Ishikawa (cell line): ENCODE results near the gene KCNB1.

Source experiments
- CEBPB ChIP-seq: IDR thresholded peaks from 2 replicates; pipeline ENCODE4 v1.6.1; 2012
- EGR1 ChIP-seq: IDR thresholded peaks from 2 replicates; pipeline ENCODE4 v1.6.1; 2012
- EP300 ChIP-seq: IDR thresholded peaks from 2 replicates; pipeline ENCODE4 v1.6.1; 2012; ENCODE audit warnings: borderline replicate concordance
- FOXM1 ChIP-seq: IDR thresholded peaks from 2 replicates; pipeline ENCODE4 v1.6.1; 2012; ENCODE audit warnings: low read depth, borderline replicate concordance
- NFIC ChIP-seq: IDR thresholded peaks from 2 replicates; pipeline ENCODE4 v1.6.1; 2012
- RAD21 ChIP-seq: IDR thresholded peaks from 2 replicates; pipeline ENCODE4 v1.6.1; 2012; ENCODE audit warnings: low read depth
- TCF12 ChIP-seq: IDR thresholded peaks from 2 replicates; pipeline ENCODE4 v1.6.1; 2012; ENCODE audit warnings: low read depth
- YY1 ChIP-seq: IDR thresholded peaks from 2 replicates; pipeline ENCODE4 v1.6.1; 2012; ENCODE audit warnings: low read depth
- TF ChIP-seq, protein P1 (sequence below): IDR thresholded peaks from 2 replicates; pipeline ENCODE4 v1.6.1; 2012

DNA sequence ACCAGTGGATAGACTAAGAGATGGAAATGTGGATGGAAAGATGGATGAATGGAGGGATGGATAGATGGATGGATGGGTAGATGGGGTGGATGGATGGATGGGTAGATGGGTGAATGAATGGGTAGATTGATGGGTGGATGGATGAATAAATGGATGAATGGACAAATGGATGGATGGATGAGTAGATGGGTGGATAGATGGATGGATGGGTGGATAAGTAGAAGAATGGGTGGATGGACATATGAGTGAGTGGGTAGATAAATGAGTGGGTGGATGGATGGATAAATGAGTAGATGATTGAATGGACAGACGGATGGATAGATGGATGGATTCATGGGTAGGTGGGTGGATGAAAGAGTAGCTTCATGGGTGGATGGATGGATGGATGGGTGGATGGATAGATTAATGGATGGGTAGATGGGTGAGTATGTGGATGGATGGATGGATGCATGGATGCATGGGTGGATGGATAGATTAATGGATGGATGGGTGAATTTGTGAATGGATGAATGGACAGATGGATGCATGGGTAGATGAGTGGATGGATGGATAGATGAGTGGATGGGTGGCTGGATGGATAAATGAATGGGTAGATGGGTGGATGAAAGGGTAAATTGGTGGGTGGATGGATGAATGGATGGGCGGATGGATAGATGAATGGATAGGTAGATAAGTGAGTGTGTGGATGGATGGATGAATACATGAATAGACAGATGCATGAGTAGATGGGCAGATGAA lies 29.5 kb upstream of the KCNB1 start:
- TF ChIP-seq EP300 (no peak), EGR1 (no peak), YY1 (no peak), FOXM1 (no peak), TCF12 (no peak), CEBPB (no peak), NFIC (no peak), RAD21 (no peak)
- TF ChIP-seq, protein P1, sequence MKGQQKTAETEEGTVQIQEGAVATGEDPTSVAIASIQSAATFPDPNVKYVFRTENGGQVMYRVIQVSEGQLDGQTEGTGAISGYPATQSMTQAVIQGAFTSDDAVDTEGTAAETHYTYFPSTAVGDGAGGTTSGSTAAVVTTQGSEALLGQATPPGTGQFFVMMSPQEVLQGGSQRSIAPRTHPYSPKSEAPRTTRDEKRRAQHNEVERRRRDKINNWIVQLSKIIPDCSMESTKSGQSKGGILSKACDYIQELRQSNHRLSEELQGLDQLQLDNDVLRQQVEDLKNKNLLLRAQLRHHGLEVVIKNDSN = no peak
